Cerebellar nuclear complex (tissue), 1 donor: ENCODE results near the gene ZNF578.
"Not testable (repeated sequence)": the region's sequence is repeated elsewhere in the genome, so short reads cannot be mapped to it uniquely, and the experiment has no call there.

Experiments
- DNase-seq, 2 experiments: peaks; one replicate each; lab custom pipeline; 2025; lab: John Stamatoyannopoulos, UW

Gene ZNF578

DNA sequence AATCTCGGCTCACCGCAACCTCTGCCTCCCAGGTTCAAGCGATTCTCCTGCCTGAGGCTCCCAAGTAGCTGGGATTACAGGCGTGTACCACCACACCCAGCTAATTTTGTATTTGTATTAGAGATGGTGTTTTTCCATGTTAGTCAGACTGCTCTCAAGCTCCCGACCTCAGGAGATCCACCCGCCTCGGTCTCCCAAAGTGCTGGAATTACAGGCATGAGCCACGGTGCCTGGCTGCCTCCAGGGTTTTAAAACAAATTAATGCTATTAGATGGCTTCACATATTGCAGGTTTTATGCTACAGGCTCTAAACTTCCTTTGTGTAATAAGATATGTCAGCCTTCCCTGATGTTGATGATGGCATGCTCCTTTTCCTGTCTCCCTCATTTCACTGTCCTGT, 108.3 kb downstream of the ZNF578 start:
- DNase-seq, result not testable (repeated sequence)
